ENCODE measurements around the gene ALKBH8. TPM values are rescaled to one million over a fixed set of nuclear protein-coding genes. Genes with fewer than 3 reads are reported as not detected.
"Not testable (repeated sequence)": the region's sequence is repeated elsewhere in the genome, so short reads cannot be mapped to it uniquely, and the experiment has no call there.

ALKBH8 gene
- total and polyA plus RNA-seq, 4 donors, result 4.3 to 9.1 (median 6.5) TPM

DNA sequence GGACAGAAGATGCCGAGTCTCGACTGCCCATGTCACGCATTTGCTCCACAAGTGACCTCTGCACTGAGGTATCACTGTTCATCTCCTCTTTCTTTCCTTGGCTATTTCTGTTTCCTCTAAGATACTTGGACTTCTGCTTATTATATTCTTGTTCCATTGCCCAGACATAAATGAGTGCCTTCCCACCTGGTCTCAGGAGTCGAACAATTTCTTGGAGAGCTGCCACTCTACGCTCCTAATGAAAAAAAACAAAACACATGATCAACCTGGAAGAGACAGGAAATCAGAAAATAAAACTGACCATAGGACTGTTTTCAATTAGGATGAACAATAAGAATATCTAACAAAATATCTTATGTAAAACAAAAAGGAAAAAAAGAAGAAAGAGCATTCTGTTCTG, 60.6 kb downstream of the ALKBH8 start:
- Histone ChIP-seq H3K9me3 (ENCODE audit: control insufficient read depth, low read length) (peaks cover 2% of the 10 kb centered on the region), H3K27ac (ENCODE audit: low read depth in 1 of 2, low read length in 2 of 2) (no peak overlapping the region), H3K36me3 (ENCODE audit: control insufficient read depth in 1 of 2, insufficient read depth in 2 of 2, low read length in 1 of 2) (peaks cover 3% of the 10 kb centered on the region in 2 donors), H3K4me1 (ENCODE audit: control insufficient read depth in 1 of 2, insufficient read depth in 2 of 2, low read length in 2 of 2) (no peaks in the 10 kb centered on the region), H3K4me3 (ENCODE audit: low read length in 2 of 2) (no peak overlapping the region), H3K27me3 (ENCODE audit: control insufficient read depth in 1 of 2, insufficient read depth in 2 of 2, low read length in 1 of 2) (no peaks in the 10 kb centered on the region)
- ATAC-seq (ENCODE audit: low FRiP score) (no peak), DNase-seq (no peak)
- intact Hi-C loops (cut with DNase I), result no loop called here
- WGBS, 2 donors, result 93 to 94% methylated on average over 5 of the region's 5 CpGs

DNA sequence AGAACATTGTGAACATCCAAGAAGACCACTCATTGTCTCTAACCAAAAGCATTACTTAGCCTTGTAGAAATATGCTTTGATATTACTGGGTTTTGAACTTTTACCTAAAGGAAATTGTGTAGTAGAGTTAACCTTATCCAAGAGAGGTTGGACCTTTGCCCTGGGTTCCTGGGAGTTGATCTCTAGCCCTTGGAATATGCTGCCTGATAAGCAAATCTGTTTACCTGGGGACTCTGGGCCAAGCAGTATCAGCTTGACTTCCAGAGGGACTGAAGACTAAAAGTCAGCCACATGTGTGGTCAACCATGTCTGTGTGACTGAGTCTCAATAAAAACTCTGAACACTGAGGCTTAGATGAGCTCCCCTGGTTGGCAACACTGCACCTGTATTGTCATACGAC, 63.8 kb downstream of the ALKBH8 start:
- H3K36me3 ChIP-seq (ENCODE audit: control insufficient read depth in 1 of 2, insufficient read depth in 2 of 2, low read length in 1 of 2), result peaks cover 3% of the 10 kb centered on the region in 2 donors
- H3K9me3 ChIP-seq (ENCODE audit: control insufficient read depth, low read length), result peaks cover 2% of the 10 kb centered on the region
- DNase-seq (no peak), ATAC-seq (ENCODE audit: low FRiP score) (no peak)
- 98 to 100% methylated on average over 1 of the region's 1 CpG for WGBS, 2 donors
- no peak overlapping the region for H3K4me3 ChIP-seq (ENCODE audit: low read length in 2 of 2)
- H3K27ac ChIP-seq (ENCODE audit: low read depth in 1 of 2, low read length in 2 of 2), result no peak overlapping the region
- H3K4me1 ChIP-seq (ENCODE audit: control insufficient read depth in 1 of 2, insufficient read depth in 2 of 2, low read length in 2 of 2), result no peaks in the 10 kb centered on the region
- no peaks in the 10 kb centered on the region for H3K27me3 ChIP-seq (ENCODE audit: control insufficient read depth in 1 of 2, insufficient read depth in 2 of 2, low read length in 1 of 2)
- intact Hi-C loops (cut with DNase I), result no loop called here

DNA sequence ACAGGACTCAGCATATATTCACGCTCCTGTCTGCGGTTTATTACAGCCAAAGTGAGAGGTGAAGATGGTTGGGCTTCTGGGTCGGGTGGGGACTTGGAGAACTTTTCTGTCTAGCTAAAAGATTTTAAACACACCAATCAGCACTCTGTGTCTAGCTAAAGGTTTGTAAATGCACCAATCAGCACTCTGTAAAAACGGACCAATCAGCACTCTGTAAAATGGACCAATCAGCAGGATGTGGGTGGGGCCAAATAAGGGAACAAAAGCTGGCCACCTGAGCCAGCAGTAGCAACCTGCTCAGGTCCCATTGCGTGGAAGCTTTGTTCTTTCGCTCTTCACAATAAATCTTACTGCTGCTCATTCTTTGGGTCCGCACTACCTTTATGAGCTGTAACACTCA, 68.2 kb downstream of the ALKBH8 start:
- intact Hi-C loops (cut with DNase I), result not testable (repeated sequence)

DNA sequence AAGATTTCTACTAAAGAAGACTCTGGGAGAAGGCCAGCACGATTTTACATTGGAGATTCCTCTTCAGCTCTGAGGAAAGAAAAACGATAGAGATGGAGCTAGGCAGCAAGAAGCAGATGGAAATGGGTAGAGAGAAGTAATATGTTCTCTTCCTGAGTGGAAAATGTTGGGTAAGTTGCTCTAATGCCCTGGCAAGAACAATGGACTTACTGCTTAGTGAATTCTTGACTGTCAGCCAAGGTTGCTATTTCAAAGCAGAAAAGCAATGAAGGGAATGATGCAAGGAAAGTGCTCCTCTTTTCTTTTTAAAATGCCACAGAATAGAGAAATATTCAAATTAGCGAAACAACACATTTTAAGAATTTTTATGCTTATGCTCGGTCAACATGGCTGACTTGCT, 69.5 kb downstream of the ALKBH8 start:
- intact Hi-C loops (cut with DNase I), result no loop called here

More for the DNA sequence above, 68.2 kb downstream of the ALKBH8 start:
- not testable (repeated sequence) for ATAC-seq (ENCODE audit: low FRiP score); H3K27ac ChIP-seq (ENCODE audit: low read depth in 1 of 2, low read length in 2 of 2); H3K36me3 ChIP-seq (ENCODE audit: control insufficient read depth in 1 of 2, insufficient read depth in 2 of 2, low read length in 1 of 2); H3K9me3 ChIP-seq (ENCODE audit: control insufficient read depth, low read length); DNase-seq; H3K4me3 ChIP-seq (ENCODE audit: low read length in 2 of 2); H3K4me1 ChIP-seq (ENCODE audit: control insufficient read depth in 1 of 2, insufficient read depth in 2 of 2, low read length in 2 of 2); H3K27me3 ChIP-seq (ENCODE audit: control insufficient read depth in 1 of 2, insufficient read depth in 2 of 2, low read length in 1 of 2)
- 96 to 99% methylated on average over 7 of the region's 7 CpGs for WGBS, 2 donors

DNA sequence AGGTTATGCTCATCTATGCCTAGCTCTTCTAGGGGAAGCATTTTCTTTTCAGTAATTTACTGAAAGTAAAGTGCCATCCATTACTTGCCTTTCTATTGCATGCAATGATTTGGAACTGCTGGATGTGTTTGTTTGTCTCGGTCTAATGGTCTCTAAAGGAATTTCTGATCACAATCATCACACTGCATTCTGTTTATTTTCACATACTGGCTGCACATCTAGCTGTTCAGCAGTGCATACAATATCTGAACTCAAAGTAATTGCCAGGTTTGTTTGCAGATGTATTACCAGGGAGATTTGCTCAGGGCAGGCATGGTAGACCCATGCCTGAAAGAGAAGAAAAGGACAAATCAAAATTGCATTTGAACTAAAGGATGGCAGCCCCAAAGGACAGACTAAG, 71.5 kb downstream of the ALKBH8 start:
- no peak overlapping the region for H3K4me3 ChIP-seq (ENCODE audit: low read length in 2 of 2)
- no peak for ATAC-seq (ENCODE audit: low FRiP score)
- DNase-seq, result no peak
- H3K27me3 ChIP-seq (ENCODE audit: control insufficient read depth in 1 of 2, insufficient read depth in 2 of 2, low read length in 1 of 2), result no peaks in the 10 kb centered on the region
- H3K9me3 ChIP-seq (ENCODE audit: control insufficient read depth, low read length), result peaks cover 1% of the 10 kb centered on the region
- H3K4me1 ChIP-seq (ENCODE audit: control insufficient read depth in 1 of 2, insufficient read depth in 2 of 2, low read length in 2 of 2), result peaks cover 0 to 1% of the 10 kb centered on the region in 2 donors
- H3K36me3 ChIP-seq (ENCODE audit: control insufficient read depth in 1 of 2, insufficient read depth in 2 of 2, low read length in 1 of 2), result no peaks in the 10 kb centered on the region
- WGBS, 2 donors, result 62 to 66% methylated on average over 1 of the region's 1 CpG
- H3K27ac ChIP-seq (ENCODE audit: low read depth in 1 of 2, low read length in 2 of 2), result no peak overlapping the region
- intact Hi-C loops (cut with DNase I), result no loop called here

More for the DNA sequence above, 69.5 kb downstream of the ALKBH8 start:
- H3K36me3 ChIP-seq (ENCODE audit: control insufficient read depth in 1 of 2, insufficient read depth in 2 of 2, low read length in 1 of 2), result no peaks in the 10 kb centered on the region
- 44 to 45% methylated on average over 4 of the region's 4 CpGs for WGBS, 2 donors
- ATAC-seq (ENCODE audit: low FRiP score) (no peak), DNase-seq (no peak)
- no peak overlapping the region for H3K27ac ChIP-seq (ENCODE audit: low read depth in 1 of 2, low read length in 2 of 2)
- H3K4me1 ChIP-seq (ENCODE audit: control insufficient read depth in 1 of 2, insufficient read depth in 2 of 2, low read length in 2 of 2), result peaks cover 0 to 1% of the 10 kb centered on the region in 2 donors
- H3K9me3 ChIP-seq (ENCODE audit: control insufficient read depth, low read length), result peaks cover 1% of the 10 kb centered on the region
- H3K27me3 ChIP-seq (ENCODE audit: control insufficient read depth in 1 of 2, insufficient read depth in 2 of 2, low read length in 1 of 2), result no peaks in the 10 kb centered on the region
- no peak overlapping the region for H3K4me3 ChIP-seq (ENCODE audit: low read length in 2 of 2)

DNA sequence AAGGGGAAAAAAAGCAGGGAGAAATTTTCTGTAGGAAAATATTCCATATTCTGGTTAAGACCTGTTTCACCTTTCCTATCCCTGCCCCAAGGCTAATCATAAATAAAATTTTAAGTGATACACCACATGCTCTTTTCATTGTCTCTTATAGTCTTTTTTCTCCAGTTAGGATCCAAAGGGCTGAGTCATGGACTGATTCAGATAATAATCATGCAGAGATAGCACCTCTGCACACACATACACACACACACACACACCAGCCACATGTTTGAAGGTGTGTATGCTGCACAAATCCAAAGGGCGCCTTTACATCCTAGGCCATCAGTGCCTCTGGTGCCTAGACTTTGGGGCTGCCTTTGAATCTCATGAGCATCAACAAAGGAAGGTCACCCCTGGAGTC, 72.4 kb downstream of the ALKBH8 start:
- peaks cover 1% of the 10 kb centered on the region for H3K9me3 ChIP-seq (ENCODE audit: control insufficient read depth, low read length)
- intact Hi-C loops (cut with DNase I), result no loop called here
- no peak overlapping the region for H3K4me3 ChIP-seq (ENCODE audit: low read length in 2 of 2)
- ATAC-seq (ENCODE audit: low FRiP score) (no peak), DNase-seq (no peak)
- no peaks in the 10 kb centered on the region for H3K36me3 ChIP-seq (ENCODE audit: control insufficient read depth in 1 of 2, insufficient read depth in 2 of 2, low read length in 1 of 2)
- H3K4me1 ChIP-seq (ENCODE audit: control insufficient read depth in 1 of 2, insufficient read depth in 2 of 2, low read length in 2 of 2), result peaks cover 0 to 1% of the 10 kb centered on the region in 2 donors
- WGBS, 2 donors, result 85 to 95% methylated on average over 1 of the region's 1 CpG
- H3K27me3 ChIP-seq (ENCODE audit: control insufficient read depth in 1 of 2, insufficient read depth in 2 of 2, low read length in 1 of 2), result no peaks in the 10 kb centered on the region
- no peak overlapping the region for H3K27ac ChIP-seq (ENCODE audit: low read depth in 1 of 2, low read length in 2 of 2)

DNA sequence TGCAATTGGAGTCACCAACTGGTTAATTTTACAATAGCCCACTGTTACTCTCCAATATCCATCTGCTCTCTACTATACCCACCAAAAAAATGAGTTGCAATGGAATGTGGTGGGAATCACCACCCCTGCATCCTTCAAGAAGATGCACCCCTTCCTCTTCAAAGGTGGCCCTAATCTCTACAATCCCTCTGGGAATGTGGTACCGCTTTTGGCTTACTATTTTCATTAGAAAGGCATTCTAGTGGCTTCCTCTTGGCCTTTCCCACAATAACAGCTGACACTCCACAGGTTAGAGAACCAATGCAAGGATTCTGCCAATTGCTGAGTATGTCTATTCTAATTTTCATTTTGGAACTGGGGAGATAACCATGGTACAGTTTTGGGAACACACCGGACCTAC, 74.7 kb downstream of the ALKBH8 start:
- Histone ChIP-seq H3K27me3 (ENCODE audit: control insufficient read depth in 1 of 2, insufficient read depth in 2 of 2, low read length in 1 of 2) (no peaks in the 10 kb centered on the region), H3K27ac (ENCODE audit: low read depth in 1 of 2, low read length in 2 of 2) (no peak overlapping the region), H3K4me3 (ENCODE audit: low read length in 2 of 2) (no peak overlapping the region), H3K36me3 (ENCODE audit: control insufficient read depth in 1 of 2, insufficient read depth in 2 of 2, low read length in 1 of 2) (no peaks in the 10 kb centered on the region), H3K4me1 (ENCODE audit: control insufficient read depth in 1 of 2, insufficient read depth in 2 of 2, low read length in 2 of 2) (peaks cover 0 to under 1% of the 10 kb centered on the region in 2 donors), H3K9me3 (ENCODE audit: control insufficient read depth, low read length) (peaks cover 1% of the 10 kb centered on the region)
- ATAC-seq (ENCODE audit: low FRiP score), result no peak
- WGBS, 2 donors, result 75% methylated on average over 2 of the region's 2 CpGs
- no peak for DNase-seq
- intact Hi-C loops (cut with DNase I), result no loop called here

DNA sequence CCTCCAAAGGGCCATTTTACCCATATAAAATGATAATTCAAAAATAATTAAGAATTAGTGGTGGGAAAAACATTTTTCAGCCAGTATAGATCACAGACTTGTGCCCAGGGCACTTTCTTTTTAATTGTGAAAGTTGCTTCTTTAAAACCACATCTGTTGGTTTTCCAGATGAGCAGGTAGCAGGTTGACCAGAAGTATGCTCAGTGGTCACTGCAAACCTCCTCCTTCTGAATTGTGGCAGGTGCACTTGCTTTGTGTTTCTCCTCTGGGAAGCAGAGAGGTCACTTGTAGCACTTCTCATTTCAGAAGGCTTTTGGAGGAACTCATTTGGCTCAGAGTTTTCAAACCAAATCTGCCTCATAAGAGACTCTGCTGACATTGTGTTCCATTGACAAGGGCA, 83.3 kb downstream of the ALKBH8 start:
- no peak for ATAC-seq (ENCODE audit: low FRiP score)
- Histone ChIP-seq H3K9me3 (ENCODE audit: control insufficient read depth, low read length) (peaks cover 1% of the 10 kb centered on the region), H3K36me3 (ENCODE audit: control insufficient read depth in 1 of 2, insufficient read depth in 2 of 2, low read length in 1 of 2) (no peaks in the 10 kb centered on the region), H3K27ac (ENCODE audit: low read depth in 1 of 2, low read length in 2 of 2) (no peak overlapping the region), H3K27me3 (ENCODE audit: control insufficient read depth in 1 of 2, insufficient read depth in 2 of 2, low read length in 1 of 2) (no peaks in the 10 kb centered on the region), H3K4me3 (ENCODE audit: low read length in 2 of 2) (no peak overlapping the region), H3K4me1 (ENCODE audit: control insufficient read depth in 1 of 2, insufficient read depth in 2 of 2, low read length in 2 of 2) (no peaks in the 10 kb centered on the region)
- intact Hi-C loops (cut with DNase I), result no loop called here
- DNase-seq, result no peak

DNA sequence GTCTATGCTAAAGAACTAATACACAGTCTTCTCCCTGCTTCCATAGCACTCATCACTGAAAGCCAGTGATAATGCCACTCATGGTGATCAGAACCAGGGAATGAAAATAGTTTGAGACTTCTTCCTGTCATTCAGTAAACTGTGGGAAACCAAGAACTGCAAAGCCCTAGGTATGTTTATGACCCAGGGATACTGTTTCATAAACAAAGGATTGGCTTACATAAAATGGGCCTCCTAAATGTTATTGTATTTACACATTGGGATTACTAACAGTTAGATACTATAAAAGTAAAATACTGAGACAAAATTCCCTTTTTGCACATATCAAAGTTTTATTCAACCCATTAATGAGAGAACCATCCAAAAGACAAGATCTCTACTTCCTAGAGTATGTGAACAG, 86.6 kb downstream of the ALKBH8 start:
- ATAC-seq (ENCODE audit: low FRiP score) (no peak), DNase-seq (no peak)
- Histone ChIP-seq H3K4me3 (ENCODE audit: low read length in 2 of 2) (no peak overlapping the region), H3K9me3 (ENCODE audit: control insufficient read depth, low read length) (no peaks in the 10 kb centered on the region), H3K4me1 (ENCODE audit: control insufficient read depth in 1 of 2, insufficient read depth in 2 of 2, low read length in 2 of 2) (no peaks in the 10 kb centered on the region), H3K27me3 (ENCODE audit: control insufficient read depth in 1 of 2, insufficient read depth in 2 of 2, low read length in 1 of 2) (no peaks in the 10 kb centered on the region), H3K36me3 (ENCODE audit: control insufficient read depth in 1 of 2, insufficient read depth in 2 of 2, low read length in 1 of 2) (no peaks in the 10 kb centered on the region), H3K27ac (ENCODE audit: low read depth in 1 of 2, low read length in 2 of 2) (no peak overlapping the region)
- intact Hi-C loops (cut with DNase I), result no loop called here

Measured in aorta (tissue), 5 donors.